IPS-NIHi11 (cell line): ENCODE results near the gene SMARCB1.

Source experiments
- DNase-seq: peaks from one replicate; pipeline ENCODE4 v3.0.0; 2012; ENCODE audit warnings: mixed read lengths, low spot score

Gene SMARCB1

DNA sequence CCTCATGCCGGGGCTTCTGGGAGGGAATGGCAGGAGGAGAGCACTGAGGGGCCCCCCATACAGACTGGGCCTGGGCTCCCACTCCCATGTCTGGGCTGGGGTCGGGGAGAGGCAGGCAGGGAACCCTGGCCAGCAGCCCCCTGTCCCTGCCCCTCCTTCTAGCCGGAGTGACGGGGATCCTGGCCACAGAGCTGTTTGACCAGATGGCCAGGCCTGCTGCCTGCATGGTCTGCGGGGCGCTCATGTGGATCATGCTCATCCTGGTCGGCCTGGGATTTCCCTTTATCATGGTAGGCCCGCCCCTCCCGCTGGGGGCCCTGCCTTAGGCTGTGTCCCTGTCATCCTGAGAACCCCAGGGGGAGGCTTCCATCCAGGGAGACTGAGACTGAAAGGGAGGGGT, 97.4 kb downstream of the SMARCB1 start:
- no peak for DNase-seq
